Mammary epithelial cell (primary cell): ENCODE results near the gene TNFRSF18.

ENCODE experiments used
- CTCF ChIP-seq, 2 donors: IDR thresholded peaks in 1 of 2; conservative IDR thresholded peaks in 1 of 2; 2 replicates each; pipeline ENCODE4 v1.5.1; 2011 to 2012; ENCODE audit warnings: inconsistent platforms in 2 of 2, low read length in 2 of 2, mild to moderate bottlenecking in 2 of 2, control low read depth in 1 of 2, low read depth in 1 of 2; ENCODE audit not compliant: insufficient read depth in 1 of 2; ENCODE audit errors: extremely low read depth in 1 of 2
- EZH2 ChIP-seq: IDR thresholded peaks from 2 replicates; pipeline ENCODE4 v1.6.1; 2012; ENCODE audit warnings: low read length, inconsistent platforms, borderline replicate concordance

- TF ChIP-seq CTCF (conservative IDR thresholded peaks at IDR 0.05 in 1 of 2, IDR thresholded peaks at IDR 0.05 in 1 of 2; ENCODE audit: extremely low read depth in 1 of 2, insufficient read depth in 1 of 2, low read depth in 1 of 2, low read length in 2 of 2) (no peak), EZH2 (no peak)
Measured at GRCh38 chr1:1181129-1181937, 25.1 kb downstream of the TNFRSF18 start.
